HG03565 (cell line): ENCODE results near the gene SHISA5.
"Not testable (repeated sequence)": the region's sequence is repeated elsewhere in the genome, so short reads cannot be mapped to it uniquely, and the experiment has no call there.

Source experiments
- ATAC-seq: cut with Tn5 transposase; IDR thresholded peaks from one replicate; pipeline ENCODE4 v1.9.1; 2021; ENCODE audit warnings: mild to moderate bottlenecking, moderate library complexity; ENCODE audit not compliant: unreplicated experiment

Gene SHISA5, protein sequence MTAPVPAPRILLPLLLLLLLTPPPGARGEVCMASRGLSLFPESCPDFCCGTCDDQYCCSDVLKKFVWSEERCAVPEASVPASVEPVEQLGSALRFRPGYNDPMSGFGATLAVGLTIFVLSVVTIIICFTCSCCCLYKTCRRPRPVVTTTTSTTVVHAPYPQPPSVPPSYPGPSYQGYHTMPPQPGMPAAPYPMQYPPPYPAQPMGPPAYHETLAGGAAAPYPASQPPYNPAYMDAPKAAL

GRCh38 chr3:48504051-48504946, at the start of gene SHISA5:
Gene SHISA5 (minus strand): TSS chr3:48504174. CDS start chr3:48504094, 80 bp downstream.
- ATAC-seq: no peak

- ATAC-seq: no peak
These were observed 49.4 kb upstream of the SHISA5 start for GRCh38 chr3:48553361-48553760.

DNA sequence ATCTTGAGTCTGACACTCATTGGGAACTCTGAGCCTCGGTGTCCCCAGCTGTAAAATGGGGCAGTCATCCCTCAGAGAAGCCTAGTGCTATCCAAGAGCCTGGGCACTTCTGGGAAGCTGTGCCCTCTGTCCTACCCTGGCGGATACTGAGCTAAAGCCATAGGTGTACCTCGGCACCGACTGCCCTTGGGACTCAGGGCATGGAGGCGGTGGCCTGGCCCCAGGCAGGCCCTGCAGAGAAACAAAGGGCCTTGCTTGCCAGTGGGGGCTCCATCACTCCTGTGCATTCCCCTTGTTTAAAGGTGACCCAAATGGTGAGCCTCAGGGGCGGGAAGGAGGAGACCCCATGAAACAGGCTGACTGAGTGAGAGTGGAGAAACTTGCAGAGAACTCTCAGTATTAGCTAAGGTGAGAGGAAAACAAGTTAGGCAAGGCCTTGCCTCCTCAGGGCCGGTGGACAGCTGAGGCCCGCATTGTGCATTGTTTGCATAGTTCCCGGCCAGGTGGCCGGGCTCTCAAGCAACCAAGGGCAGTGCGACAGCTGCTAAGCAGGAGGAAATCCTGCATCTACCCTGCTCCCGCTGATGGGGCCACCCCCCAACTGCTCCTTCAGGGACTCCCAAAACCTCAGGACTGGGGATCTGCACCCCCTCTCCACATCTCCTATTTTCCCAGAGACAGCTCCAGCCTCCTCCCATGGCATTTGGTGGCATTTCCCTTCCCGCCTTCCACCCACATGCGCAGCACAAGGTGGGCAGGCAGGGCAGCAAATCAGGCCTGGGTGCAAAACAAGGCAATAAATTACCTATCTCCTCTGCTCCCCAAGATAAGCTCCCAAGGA, 48.4 kb upstream of the SHISA5 start:
- ATAC-seq: no peak

- not testable (repeated sequence) for ATAC-seq
These were observed 47.7 kb upstream of the SHISA5 start for GRCh38 chr3:48551651-48552050.

GRCh38 chr3:48548729-48549705, 45.0 kb upstream of the SHISA5 start:
- no peak for ATAC-seq

GRCh38 chr3:48548126-48548525, 44.2 kb upstream of the SHISA5 start:
- no peak for ATAC-seq

- ATAC-seq: no peak
These were observed 42.3 kb upstream of the SHISA5 start for GRCh38 chr3:48546203-48546829.

DNA sequence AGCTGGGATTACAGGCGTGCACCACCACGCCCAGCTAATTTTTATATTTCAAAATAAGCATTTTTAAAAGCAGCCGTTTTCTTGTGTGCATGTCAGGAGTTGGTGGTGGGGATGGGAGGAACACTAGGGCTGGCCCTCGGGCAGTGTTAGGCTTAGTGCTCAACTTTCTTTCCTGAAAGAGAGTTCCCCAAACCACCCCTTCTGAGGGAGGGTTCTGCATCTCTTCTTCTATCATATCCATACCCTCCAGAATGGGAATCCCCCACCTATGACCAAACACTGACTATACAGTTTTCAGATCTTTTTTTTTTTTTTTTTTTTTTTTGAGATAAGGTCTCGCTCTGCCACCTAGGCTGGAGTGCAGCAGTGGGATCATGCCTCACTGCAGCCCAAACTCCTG, 40.2 kb upstream of the SHISA5 start:
- ATAC-seq: no peak

DNA sequence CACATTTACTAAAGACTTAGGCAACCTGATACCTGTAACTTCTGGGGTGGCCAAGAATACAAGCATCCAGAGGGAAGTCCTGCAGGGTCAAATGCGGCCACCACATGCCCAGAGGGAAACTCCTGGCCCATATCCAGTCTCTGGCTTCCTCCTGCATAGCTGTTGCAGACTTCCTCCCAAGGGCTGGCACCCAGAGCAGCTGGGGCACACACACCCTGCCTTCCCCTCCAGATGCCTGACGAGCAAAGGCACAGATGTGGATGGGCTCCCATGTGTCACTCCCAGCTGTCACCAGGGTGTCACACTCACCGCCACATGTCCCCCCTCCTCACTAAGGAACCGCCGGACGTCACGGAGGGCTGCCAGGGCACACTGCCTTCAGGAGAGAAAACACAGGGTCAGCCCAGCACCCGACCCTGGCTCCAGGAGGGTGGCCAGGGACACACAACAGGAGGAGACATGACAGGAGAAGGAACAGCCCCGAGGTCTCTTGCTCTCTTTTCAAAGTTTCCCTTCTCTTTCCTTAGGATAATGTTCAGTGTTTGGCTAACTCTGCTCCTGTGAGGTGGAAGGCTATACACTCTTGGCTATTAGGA, 39.4 kb upstream of the SHISA5 start:
- no peak for ATAC-seq

DNA sequence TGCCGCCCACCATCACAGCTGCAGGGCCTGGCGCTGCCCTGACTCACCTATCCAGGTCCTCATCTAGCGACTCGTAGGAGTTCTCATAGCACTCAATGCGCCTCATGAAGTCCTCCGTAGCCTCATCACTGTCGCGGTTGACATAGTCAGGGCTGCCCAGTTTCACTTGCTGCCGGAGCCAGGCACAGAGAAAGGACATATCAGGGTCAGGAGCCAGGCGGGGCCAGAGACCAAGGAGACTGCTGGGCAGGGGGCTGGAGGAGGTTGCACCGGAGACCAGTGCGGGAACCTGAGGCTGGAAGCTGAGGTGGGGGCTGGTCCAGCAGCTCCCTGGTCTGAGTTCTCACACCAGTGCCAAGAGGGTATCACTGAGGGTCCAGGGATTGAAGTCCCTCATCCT, 34.5 kb upstream of the SHISA5 start:
- no peak for ATAC-seq

- ATAC-seq: no peak
These were observed 32.8 kb upstream of the SHISA5 start for GRCh38 chr3:48536785-48537184.

GRCh38 chr3:48536116-48536515, 32.1 kb upstream of the SHISA5 start:
- ATAC-seq: no peak

DNA sequence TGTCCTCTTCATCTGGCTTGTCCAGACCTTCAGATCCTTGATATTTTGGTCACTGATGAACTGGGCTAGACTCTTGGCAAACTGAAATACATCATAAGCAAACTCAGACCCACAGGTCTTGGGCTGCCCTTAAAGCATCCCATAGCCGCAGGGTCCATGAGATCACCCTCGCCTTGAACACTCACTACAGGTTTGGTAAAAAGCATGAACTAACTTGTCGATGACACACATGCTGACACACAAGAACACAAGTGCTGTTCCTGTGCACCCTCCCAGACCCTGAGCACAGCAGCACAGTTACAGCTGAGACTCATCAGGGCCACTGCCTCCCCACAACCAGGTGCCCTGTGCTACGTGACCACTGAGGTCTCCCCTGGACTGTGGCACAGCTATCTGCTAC, 31.6 kb upstream of the SHISA5 start:
- ATAC-seq: no peak

- ATAC-seq: no peak
These were observed 29.0 kb upstream of the SHISA5 start for GRCh38 chr3:48532977-48533337.

GRCh38 chr3:48532271-48532976, 28.4 kb upstream of the SHISA5 start:
- ATAC-seq: no peak

GRCh38 chr3:48530701-48531100, 26.7 kb upstream of the SHISA5 start:
- not testable (repeated sequence) for ATAC-seq

- no peak for ATAC-seq
These were observed 24.8 kb upstream of the SHISA5 start for GRCh38 chr3:48528754-48529153.

DNA sequence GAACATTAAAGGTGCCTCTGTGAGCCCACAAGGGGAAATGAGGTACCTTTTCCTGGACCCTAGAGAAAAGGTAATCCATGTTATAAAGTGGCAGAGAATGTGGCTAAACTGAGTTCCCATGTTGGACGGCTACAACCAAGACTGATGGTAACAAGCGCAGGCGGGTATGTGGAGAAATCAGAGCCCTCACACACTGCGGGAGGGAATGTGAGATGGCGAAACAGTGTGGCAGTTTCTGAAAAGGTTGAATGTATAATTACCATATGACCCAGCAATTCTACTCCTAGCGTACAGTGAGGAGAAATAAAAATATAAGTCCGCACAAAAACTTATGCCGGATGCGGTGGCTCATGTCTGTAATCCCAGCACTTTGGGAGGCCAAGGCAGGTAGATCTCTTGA, 24.1 kb upstream of the SHISA5 start:
- ATAC-seq: no peak

- ATAC-seq: no peak
These were observed 21.0 kb upstream of the SHISA5 start for GRCh38 chr3:48524970-48525369.
